Stimulated activated naive CD8-positive, alpha-beta T cell treated with anti-CD3 and anti-CD28 coated beads, Interleukin-15, Interleukin-2, amounts not matched to agents 100 ng/mL and 50 ng/mL, for 24 hours (primary cell): ENCODE measurements around the gene POLN.

Experiments used
- H3K27ac Mint-ChIP-seq: one replicate; pipeline ENCODE4 v1.8.0; 2021; ENCODE audit warnings: mild to moderate bottlenecking, mixed read lengths
- H3K27me3 Mint-ChIP-seq: one replicate; pipeline ENCODE4 v1.8.0; 2021; ENCODE audit warnings: mixed read lengths
- H3K36me3 Mint-ChIP-seq: one replicate; pipeline ENCODE4 v1.8.0; 2021; ENCODE audit warnings: low read depth, mixed read lengths
- H3K4me1 Mint-ChIP-seq: one replicate; pipeline ENCODE4 v1.8.0; 2021; ENCODE audit warnings: low read depth, mixed read lengths
- H3K4me3 Mint-ChIP-seq: one replicate; pipeline ENCODE4 v1.8.0; 2021; ENCODE audit warnings: mild to moderate bottlenecking, mixed read lengths
- H3K9me3 Mint-ChIP-seq: one replicate; pipeline ENCODE4 v1.8.0; 2021; ENCODE audit warnings: mixed read lengths

POLN gene

GRCh38 chr4:2071912-2072867, 169.7 kb downstream of the POLN start:
- Mint-ChIP-seq H3K27ac (no peak overlapping the region), H3K4me3 (no peak overlapping the region), H3K4me1 (no peaks in the 10 kb centered on the region), H3K36me3 (no peaks in the 10 kb centered on the region), H3K9me3 (no peaks in the 10 kb centered on the region), H3K27me3 (no peaks in the 10 kb centered on the region)

- Mint-ChIP-seq H3K9me3 (no peaks in the 10 kb centered on the region), H3K36me3 (no peaks in the 10 kb centered on the region), H3K4me1 (no peaks in the 10 kb centered on the region), H3K27ac (no peak overlapping the region), H3K27me3 (no peaks in the 10 kb centered on the region), H3K4me3 (no peak overlapping the region)
Observed at GRCh38 chr4:2071252-2071911, 170.5 kb downstream of the POLN start.

- Mint-ChIP-seq H3K9me3 (no peaks in the 10 kb centered on the region), H3K27ac (no peak overlapping the region), H3K27me3 (no peaks in the 10 kb centered on the region), H3K4me1 (no peaks in the 10 kb centered on the region), H3K4me3 (no peak overlapping the region), H3K36me3 (no peaks in the 10 kb centered on the region)
Observed at GRCh38 chr4:2070421-2071251, 171.3 kb downstream of the POLN start.

GRCh38 chr4:2069986-2070385, 171.9 kb downstream of the POLN start:
- Mint-ChIP-seq H3K4me1 (no peaks in the 10 kb centered on the region), H3K27me3 (no peaks in the 10 kb centered on the region), H3K4me3 (no peak overlapping the region), H3K27ac (no peak overlapping the region), H3K36me3 (no peaks in the 10 kb centered on the region), H3K9me3 (no peaks in the 10 kb centered on the region)

GRCh38 chr4:2069161-2069971, 172.6 kb downstream of the POLN start:
- H3K9me3 Mint-ChIP-seq = no peaks in the 10 kb centered on the region
- H3K4me1 Mint-ChIP-seq = no peaks in the 10 kb centered on the region
- no peaks in the 10 kb centered on the region for H3K27me3 Mint-ChIP-seq
- H3K36me3 Mint-ChIP-seq = no peaks in the 10 kb centered on the region
- no peak overlapping the region for H3K27ac Mint-ChIP-seq
- no peak overlapping the region for H3K4me3 Mint-ChIP-seq

- no peaks in the 10 kb centered on the region for H3K36me3 Mint-ChIP-seq
- no peak overlapping the region for H3K27ac Mint-ChIP-seq
- H3K4me1 Mint-ChIP-seq = no peaks in the 10 kb centered on the region
- H3K9me3 Mint-ChIP-seq = no peaks in the 10 kb centered on the region
- no peaks in the 10 kb centered on the region for H3K27me3 Mint-ChIP-seq
- no peak overlapping the region for H3K4me3 Mint-ChIP-seq
Observed at GRCh38 chr4:2068566-2068965, 173.4 kb downstream of the POLN start.

- no peak overlapping the region for H3K4me3 Mint-ChIP-seq
- no peaks in the 10 kb centered on the region for H3K36me3 Mint-ChIP-seq
- H3K27me3 Mint-ChIP-seq = no peaks in the 10 kb centered on the region
- no peak overlapping the region for H3K27ac Mint-ChIP-seq
- no peaks in the 10 kb centered on the region for H3K9me3 Mint-ChIP-seq
- no peaks in the 10 kb centered on the region for H3K4me1 Mint-ChIP-seq
Observed at GRCh38 chr4:2068198-2068470, 173.8 kb downstream of the POLN start.

- Mint-ChIP-seq H3K27me3 (no peaks in the 10 kb centered on the region), H3K4me3 (no peak overlapping the region), H3K4me1 (no peaks in the 10 kb centered on the region), H3K27ac (no peak overlapping the region), H3K9me3 (no peaks in the 10 kb centered on the region), H3K36me3 (no peaks in the 10 kb centered on the region)
Observed at GRCh38 chr4:2067446-2068197, 174.3 kb downstream of the POLN start.

GRCh38 chr4:2066571-2067445, 175.1 kb downstream of the POLN start:
- Mint-ChIP-seq H3K4me1 (no peaks in the 10 kb centered on the region), H3K4me3 (no peak overlapping the region), H3K27ac (no peak overlapping the region)

GRCh38 chr4:2066011-2066551, 175.8 kb downstream of the POLN start:
- Mint-ChIP-seq H3K9me3 (no peaks in the 10 kb centered on the region), H3K27ac (no peak overlapping the region), H3K4me3 (no peak overlapping the region), H3K36me3 (no peaks in the 10 kb centered on the region), H3K27me3 (no peaks in the 10 kb centered on the region), H3K4me1 (no peaks in the 10 kb centered on the region)

More at GRCh38 chr4:2066571-2067445, 175.1 kb downstream of the POLN start:
- H3K27me3 Mint-ChIP-seq = no peaks in the 10 kb centered on the region
- no peaks in the 10 kb centered on the region for H3K36me3 Mint-ChIP-seq
- no peaks in the 10 kb centered on the region for H3K9me3 Mint-ChIP-seq

GRCh38 chr4:2065106-2065930, 176.6 kb downstream of the POLN start:
- H3K27me3 Mint-ChIP-seq = no peaks in the 10 kb centered on the region
- H3K27ac Mint-ChIP-seq = no peak overlapping the region
- H3K4me3 Mint-ChIP-seq = no peak overlapping the region
- no peaks in the 10 kb centered on the region for H3K4me1 Mint-ChIP-seq
- no peaks in the 10 kb centered on the region for H3K36me3 Mint-ChIP-seq
- no peaks in the 10 kb centered on the region for H3K9me3 Mint-ChIP-seq

- H3K36me3 Mint-ChIP-seq = no peaks in the 10 kb centered on the region
- H3K4me1 Mint-ChIP-seq = no peaks in the 10 kb centered on the region
- H3K4me3 Mint-ChIP-seq = no peak overlapping the region
- H3K9me3 Mint-ChIP-seq = no peaks in the 10 kb centered on the region
- no peaks in the 10 kb centered on the region for H3K27me3 Mint-ChIP-seq
- H3K27ac Mint-ChIP-seq = no peak overlapping the region
Observed at GRCh38 chr4:2064276-2064991, 177.5 kb downstream of the POLN start.
